ENCODE measurements around the gene TMEM184C.

GRCh38 chr4:147597561-147597960 lies 19.6 kb upstream of the TMEM184C start:
- TF ChIP-seq CTCF (IDR thresholded peaks at IDR 0.05) (no peak), POLR2A (IDR thresholded peaks at IDR 0.05) (no peak), POLR2AphosphoS5 (IDR thresholded peaks at IDR 0.05) (no peak)

Data from breast epithelium (tissue), 3 donors.